Endothelial cell (in vitro differentiated cells): ENCODE data around the gene JCAD. TPM values are rescaled to one million over a fixed set of nuclear protein-coding genes. Genes with fewer than 3 reads are reported as not detected.

ENCODE experiments used
- DNase-seq: peaks from one replicate; pipeline ENCODE4 v3.0.0; 2021; ENCODE audit warnings: low spot score
- H3K27ac Mint-ChIP-seq: one replicate; pipeline ENCODE4 v1.8.0; 2021; ENCODE audit warnings: mixed read lengths, inconsistent platforms; ENCODE audit not compliant: unreplicated experiment
- H3K27me3 Mint-ChIP-seq: one replicate; pipeline ENCODE4 v1.8.0; 2021; ENCODE audit warnings: mild to moderate bottlenecking, moderate library complexity, mixed read lengths, inconsistent platforms; ENCODE audit not compliant: unreplicated experiment
- H3K36me3 Mint-ChIP-seq: one replicate; pipeline ENCODE4 v1.8.0; 2021; ENCODE audit warnings: mild to moderate bottlenecking, low read depth, mixed read lengths, inconsistent platforms; ENCODE audit not compliant: unreplicated experiment
- H3K4me1 Mint-ChIP-seq: one replicate; pipeline ENCODE4 v1.8.0; 2021; ENCODE audit warnings: mild to moderate bottlenecking, mixed read lengths, inconsistent platforms; ENCODE audit not compliant: unreplicated experiment
- H3K4me3 Mint-ChIP-seq: one replicate; pipeline ENCODE4 v1.8.0; 2021; ENCODE audit warnings: mild to moderate bottlenecking, mixed read lengths, inconsistent platforms; ENCODE audit not compliant: unreplicated experiment
- H3K9me3 Mint-ChIP-seq: one replicate; pipeline ENCODE4 v1.8.0; 2021; ENCODE audit warnings: mixed read lengths, inconsistent platforms; ENCODE audit not compliant: unreplicated experiment
- CTCF ChIP-seq: fragments of 200-600 bp; sonication (generic); IDR thresholded peaks from one replicate; pipeline ENCODE4 v1.5.0; 2021; ENCODE audit warnings: antibody characterized with exemption; ENCODE audit not compliant: unreplicated experiment
- total RNA-seq: library from RNA; stranded (reverse); fragmentation: NEBNext Ultra II Directional; extraction: Animal tissue kit (Norgen Biotek cat#: 25700); gene quantifications from one replicate; pipeline ENCODE4 v1.2.1, GENCODE V29; 2021; ENCODE audit not compliant: unreplicated experiment

The JCAD gene
- total RNA-seq, 1 donor from 2014 or later = 234 TPM

- no peak for TF ChIP-seq CTCF
- Mint-ChIP-seq H3K27me3 (peaks cover 28% of the 10 kb centered on the region), H3K4me3 (peak overlapping the region; percentile 23), H3K27ac (peak overlapping the region; percentile 65), H3K9me3 (peaks cover under 1% of the 10 kb centered on the region), H3K36me3 (peaks cover 60% of the 10 kb centered on the region), H3K4me1 (peaks cover 66% of the 10 kb centered on the region)
- no peak for DNase-seq
Measured at GRCh38 chr10:30034433-30035137, 24.8 kb downstream of the JCAD start.

- H3K4me1 Mint-ChIP-seq = peaks cover 65% of the 10 kb centered on the region
- DNase-seq = no peak
- peaks cover 6% of the 10 kb centered on the region for H3K9me3 Mint-ChIP-seq
- H3K36me3 Mint-ChIP-seq = peaks cover 59% of the 10 kb centered on the region
- H3K27me3 Mint-ChIP-seq = peaks cover 24% of the 10 kb centered on the region
- no peak overlapping the region for H3K27ac Mint-ChIP-seq
- H3K4me3 Mint-ChIP-seq = no peak overlapping the region
- no peak for TF ChIP-seq CTCF
Measured at GRCh38 chr10:30032125-30032524, 27.3 kb downstream of the JCAD start.

DNA sequence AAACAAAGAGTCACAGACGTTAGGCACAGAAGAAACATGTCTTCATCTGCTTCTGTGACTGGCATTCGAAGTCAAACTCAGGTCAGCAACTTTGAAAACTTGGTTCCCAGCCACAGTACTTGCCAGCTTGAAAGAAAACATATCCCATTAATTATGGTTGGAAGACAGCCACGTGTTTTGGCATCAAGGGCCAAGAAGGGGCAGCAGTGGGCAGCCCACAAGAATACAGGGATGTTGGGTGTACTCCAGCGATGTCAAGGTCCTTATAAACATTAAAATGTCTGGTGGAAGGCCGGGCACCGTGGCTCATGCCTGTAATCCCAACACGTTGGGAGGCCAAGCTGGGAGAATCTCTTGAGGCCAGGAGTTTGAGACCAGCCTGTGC lies 29.5 kb downstream of the JCAD start:
- H3K27ac Mint-ChIP-seq = peak overlapping the region; percentile 75

GRCh38 chr10:30029164-30029871 lies 30.1 kb downstream of the JCAD start:
- DNase-seq = no peak
- peaks cover 57% of the 10 kb centered on the region for H3K4me1 Mint-ChIP-seq
- H3K27ac Mint-ChIP-seq = peak overlapping the region; percentile 75
- peaks cover 24% of the 10 kb centered on the region for H3K27me3 Mint-ChIP-seq
- peak overlapping the region; percentile 84 for H3K4me3 Mint-ChIP-seq
- peaks cover 58% of the 10 kb centered on the region for H3K36me3 Mint-ChIP-seq
- TF ChIP-seq CTCF = no peak
- peaks cover 6% of the 10 kb centered on the region for H3K9me3 Mint-ChIP-seq

More for the DNA sequence above, 29.5 kb downstream of the JCAD start:
- DNase-seq = no peak
- Mint-ChIP-seq H3K36me3 (peaks cover 60% of the 10 kb centered on the region), H3K27me3 (peaks cover 24% of the 10 kb centered on the region), H3K4me1 (peaks cover 59% of the 10 kb centered on the region), H3K4me3 (peak overlapping the region; percentile 84), H3K9me3 (peaks cover 6% of the 10 kb centered on the region)
- TF ChIP-seq CTCF = no peak

- no peak overlapping the region for H3K27ac Mint-ChIP-seq
- DNase-seq = no peak
- peaks cover 25% of the 10 kb centered on the region for H3K27me3 Mint-ChIP-seq
- no peak overlapping the region for H3K4me3 Mint-ChIP-seq
- peaks cover 60% of the 10 kb centered on the region for H3K36me3 Mint-ChIP-seq
- no peak for TF ChIP-seq CTCF
- H3K9me3 Mint-ChIP-seq = peaks cover 6% of the 10 kb centered on the region
- peaks cover 56% of the 10 kb centered on the region for H3K4me1 Mint-ChIP-seq
Measured at GRCh38 chr10:30028738-30029030, 30.7 kb downstream of the JCAD start.
